ENCODE data around the gene PKHD1.

Gene PKHD1

GRCh38 chr6:52106994-52107393, 19.6 kb upstream of the PKHD1 start:
- no peak for TF ChIP-seq CTCF (conservative IDR thresholded peaks at IDR 0.05; ENCODE audit: low read depth, low read length)
- no peak for DNase-seq (ENCODE audit: low read depth)
- no peak overlapping the region for H3K4me3 ChIP-seq (ENCODE audit: low read length)

- no peak for TF ChIP-seq CTCF (conservative IDR thresholded peaks at IDR 0.05; ENCODE audit: low read depth, low read length)
- H3K4me3 ChIP-seq (ENCODE audit: low read length), result no peak overlapping the region
- DNase-seq (ENCODE audit: low read depth), result no peak
Observed at GRCh38 chr6:52104979-52105378, 17.6 kb upstream of the PKHD1 start.

- no peak for TF ChIP-seq CTCF (conservative IDR thresholded peaks at IDR 0.05; ENCODE audit: low read depth, low read length)
- no peak for DNase-seq (ENCODE audit: low read depth)
- no peak overlapping the region for H3K4me3 ChIP-seq (ENCODE audit: low read length)
Observed at GRCh38 chr6:52103623-52104022, 16.2 kb upstream of the PKHD1 start.

- TF ChIP-seq CTCF (conservative IDR thresholded peaks at IDR 0.05; ENCODE audit: low read depth, low read length), result no peak
- no peak for DNase-seq (ENCODE audit: low read depth)
- no peak overlapping the region for H3K4me3 ChIP-seq (ENCODE audit: low read length)
Observed at GRCh38 chr6:52102405-52102804, 15.0 kb upstream of the PKHD1 start.

GRCh38 chr6:52098721-52099120, 11.3 kb upstream of the PKHD1 start:
- no peak for DNase-seq (ENCODE audit: low read depth)
- no peak for TF ChIP-seq CTCF (conservative IDR thresholded peaks at IDR 0.05; ENCODE audit: low read depth, low read length)
- H3K4me3 ChIP-seq (ENCODE audit: low read length), result no peak overlapping the region

GRCh38 chr6:52089758-52090348, 2.4 kb upstream of the PKHD1 start:
- no peak for DNase-seq (ENCODE audit: low read depth)
- H3K4me3 ChIP-seq (ENCODE audit: low read length), result no peak overlapping the region
- TF ChIP-seq CTCF (conservative IDR thresholded peaks at IDR 0.05; ENCODE audit: low read depth, low read length), result no peak

- no peak overlapping the region for H3K4me3 ChIP-seq (ENCODE audit: low read length)
- DNase-seq (ENCODE audit: low read depth), result no peak
- TF ChIP-seq CTCF (conservative IDR thresholded peaks at IDR 0.05; ENCODE audit: low read depth, low read length), result no peak
Observed at GRCh38 chr6:52086741-52087140, 672 bp downstream of the PKHD1 start.

Data from retinal pigment epithelial cell (primary cell).